PC-3 (cell line): Measurements from ENCODE around the gene TMPRSS7.
A peak's percentile ranks its signal among the peaks of the same experiment; 100 is the strongest.

Experiments used
- EZH2 ChIP-seq: fragments of 300-600 bp; sonication (generic); IDR thresholded peaks from one replicate; pipeline ENCODE4 v1.6.1; 2017; ENCODE audit warnings: antibody characterized with exemption, mild to moderate bottlenecking, low read length; ENCODE audit not compliant: unreplicated experiment
- TF ChIP-seq, protein P1 (sequence below): fragments of 300-600 bp; sonication (generic); conservative IDR thresholded peaks from 2 replicates; pipeline ENCODE4 v1.5.1; 2017; ENCODE audit warnings: antibody characterized with exemption, low read depth, mild to moderate bottlenecking, low read length

DNA sequence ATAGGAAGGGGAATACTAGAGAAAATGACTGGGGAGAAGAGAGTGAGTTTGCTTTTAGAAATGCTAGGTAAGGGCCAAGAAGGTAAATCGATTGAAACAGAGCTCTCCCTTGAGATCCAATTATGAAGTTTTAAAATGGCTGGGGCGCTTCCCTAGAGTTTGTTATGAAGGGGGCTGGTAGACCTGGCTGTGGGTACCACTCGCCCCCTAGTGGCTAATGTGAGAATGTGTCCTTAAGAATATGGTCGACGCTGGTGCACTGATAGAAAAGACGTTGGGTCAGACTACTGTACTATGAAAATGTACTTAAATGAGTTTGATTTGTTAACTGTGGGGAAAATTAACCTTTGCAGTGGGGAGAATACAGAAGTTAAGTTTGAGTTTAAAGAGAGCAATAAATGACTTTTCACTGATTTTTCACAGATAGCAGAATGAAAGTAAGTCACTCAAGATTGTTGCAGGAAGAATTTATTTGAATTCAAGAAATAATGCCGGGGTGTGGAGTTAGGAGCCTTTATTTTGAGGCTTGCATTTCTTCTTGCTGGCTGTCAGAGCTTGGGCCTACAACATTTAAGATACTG lies 9.2 kb downstream of the TMPRSS7 start:
- TF ChIP-seq, protein P1, sequence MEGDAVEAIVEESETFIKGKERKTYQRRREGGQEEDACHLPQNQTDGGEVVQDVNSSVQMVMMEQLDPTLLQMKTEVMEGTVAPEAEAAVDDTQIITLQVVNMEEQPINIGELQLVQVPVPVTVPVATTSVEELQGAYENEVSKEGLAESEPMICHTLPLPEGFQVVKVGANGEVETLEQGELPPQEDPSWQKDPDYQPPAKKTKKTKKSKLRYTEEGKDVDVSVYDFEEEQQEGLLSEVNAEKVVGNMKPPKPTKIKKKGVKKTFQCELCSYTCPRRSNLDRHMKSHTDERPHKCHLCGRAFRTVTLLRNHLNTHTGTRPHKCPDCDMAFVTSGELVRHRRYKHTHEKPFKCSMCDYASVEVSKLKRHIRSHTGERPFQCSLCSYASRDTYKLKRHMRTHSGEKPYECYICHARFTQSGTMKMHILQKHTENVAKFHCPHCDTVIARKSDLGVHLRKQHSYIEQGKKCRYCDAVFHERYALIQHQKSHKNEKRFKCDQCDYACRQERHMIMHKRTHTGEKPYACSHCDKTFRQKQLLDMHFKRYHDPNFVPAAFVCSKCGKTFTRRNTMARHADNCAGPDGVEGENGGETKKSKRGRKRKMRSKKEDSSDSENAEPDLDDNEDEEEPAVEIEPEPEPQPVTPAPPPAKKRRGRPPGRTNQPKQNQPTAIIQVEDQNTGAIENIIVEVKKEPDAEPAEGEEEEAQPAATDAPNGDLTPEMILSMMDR: peak; percentile 97
- TF ChIP-seq EZH2: no peak
